ENCODE data around the gene CEP20.
"Not testable (repeated sequence)": the region's sequence is repeated elsewhere in the genome, so short reads cannot be mapped to it uniquely, and the experiment has no call there.

Gene CEP20

GRCh38 chr16:15856901-15857698 lies 31.3 kb downstream of the CEP20 start, which contains the start of gene MYH11:
Gene MYH11, minus strand, starts transcription at chr16:15857028. Its CDS starts 18,776 bp downstream, at chr16:15838252.
- DNase-seq: no peak

GRCh38 chr16:15856182-15856581 lies 32.2 kb downstream of the CEP20 start:
- no peak for DNase-seq

- no peak for DNase-seq
These were observed 32.7 kb downstream of the CEP20 start for GRCh38 chr16:15855704-15856003.

- DNase-seq: no peak
These were observed 33.3 kb downstream of the CEP20 start for GRCh38 chr16:15854906-15855703.

GRCh38 chr16:15854061-15854460 lies 34.3 kb downstream of the CEP20 start:
- DNase-seq: no peak

GRCh38 chr16:15853021-15853420 lies 35.4 kb downstream of the CEP20 start:
- no peak for DNase-seq

GRCh38 chr16:15850555-15850954 lies 37.8 kb downstream of the CEP20 start:
- DNase-seq: not testable (repeated sequence)

- DNase-seq: no peak
These were observed 39.0 kb downstream of the CEP20 start for GRCh38 chr16:15849209-15849981.

- DNase-seq: no peak
These were observed 40.7 kb downstream of the CEP20 start for GRCh38 chr16:15847611-15848175.

GRCh38 chr16:15846510-15846909 lies 41.9 kb downstream of the CEP20 start:
- no peak for DNase-seq

GRCh38 chr16:15843635-15844279 lies 44.6 kb downstream of the CEP20 start:
- DNase-seq: no peak

- DNase-seq: not testable (repeated sequence)
These were observed 49.2 kb downstream of the CEP20 start for GRCh38 chr16:15839204-15839603.

GRCh38 chr16:15837761-15838160 lies 50.6 kb downstream of the CEP20 start:
- no peak for DNase-seq

GRCh38 chr16:15836965-15837611 lies 51.3 kb downstream of the CEP20 start:
- DNase-seq: no peak

- no peak for DNase-seq
These were observed 52.3 kb downstream of the CEP20 start for GRCh38 chr16:15836074-15836473.

- no peak for DNase-seq
These were observed 53.1 kb downstream of the CEP20 start for GRCh38 chr16:15835136-15835878.

- DNase-seq: no peak
These were observed 53.9 kb downstream of the CEP20 start for GRCh38 chr16:15834502-15834901.

GRCh38 chr16:15833541-15833940 lies 54.9 kb downstream of the CEP20 start:
- no peak for DNase-seq

GRCh38 chr16:15832241-15832640 lies 56.2 kb downstream of the CEP20 start:
- DNase-seq: no peak

- no peak for DNase-seq
These were observed 57.5 kb downstream of the CEP20 start for GRCh38 chr16:15830832-15831451.

GRCh38 chr16:15829460-15829859 lies 58.9 kb downstream of the CEP20 start:
- DNase-seq: no peak

Measured in stimulated activated CD4-positive, alpha-beta T cell treated with anti-CD3 and anti-CD28 coated beads, Interleukin-2, amount 100 ng/mL, for 48 hours (primary cell).